ENCODE data around the gene MATN1.

DNA sequence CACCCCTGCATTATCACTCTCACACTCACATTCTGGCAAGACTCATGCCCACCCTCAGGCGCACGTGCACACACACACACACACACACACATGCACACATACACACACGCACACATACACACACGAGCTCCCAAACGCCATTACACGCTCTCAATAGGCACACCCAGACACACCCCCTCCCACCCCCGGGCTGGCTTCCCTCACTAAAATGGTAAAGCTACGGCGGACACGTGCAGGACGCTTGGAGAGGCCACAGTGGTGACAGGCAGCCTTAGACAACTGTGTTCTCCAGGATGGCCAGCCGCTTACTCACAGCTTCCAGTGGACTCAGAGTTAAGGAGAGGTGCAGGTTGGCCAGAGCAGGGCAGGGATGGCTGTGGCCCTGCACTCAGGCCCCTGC lies 10.1 kb downstream of the MATN1 start:
- no peak for TF ChIP-seq EZH2 (IDR thresholded peaks at IDR 0.05)
- TF ChIP-seq CTCF (IDR thresholded peaks at IDR 0.05 in 2 of 3, conservative IDR thresholded peaks at IDR 0.05 in 1 of 3; ENCODE audit: borderline replicate concordance in 1 of 3, insufficient read depth in 1 of 3, low read depth in 2 of 3, low read length in 2 of 3), result no peak
- no peak for TF ChIP-seq EGR1 (IDR thresholded peaks at IDR 0.05; ENCODE audit: low read depth)
- TF ChIP-seq POLR2A (IDR thresholded peaks at IDR 0.05; ENCODE audit: borderline replicate concordance, extremely low read depth, insufficient read depth, insufficient read length), result no peak
- TF ChIP-seq ZNF274 (IDR thresholded peaks at IDR 0.05; ENCODE audit: low read depth, low read length), result no peak
- TF ChIP-seq, protein P1, sequence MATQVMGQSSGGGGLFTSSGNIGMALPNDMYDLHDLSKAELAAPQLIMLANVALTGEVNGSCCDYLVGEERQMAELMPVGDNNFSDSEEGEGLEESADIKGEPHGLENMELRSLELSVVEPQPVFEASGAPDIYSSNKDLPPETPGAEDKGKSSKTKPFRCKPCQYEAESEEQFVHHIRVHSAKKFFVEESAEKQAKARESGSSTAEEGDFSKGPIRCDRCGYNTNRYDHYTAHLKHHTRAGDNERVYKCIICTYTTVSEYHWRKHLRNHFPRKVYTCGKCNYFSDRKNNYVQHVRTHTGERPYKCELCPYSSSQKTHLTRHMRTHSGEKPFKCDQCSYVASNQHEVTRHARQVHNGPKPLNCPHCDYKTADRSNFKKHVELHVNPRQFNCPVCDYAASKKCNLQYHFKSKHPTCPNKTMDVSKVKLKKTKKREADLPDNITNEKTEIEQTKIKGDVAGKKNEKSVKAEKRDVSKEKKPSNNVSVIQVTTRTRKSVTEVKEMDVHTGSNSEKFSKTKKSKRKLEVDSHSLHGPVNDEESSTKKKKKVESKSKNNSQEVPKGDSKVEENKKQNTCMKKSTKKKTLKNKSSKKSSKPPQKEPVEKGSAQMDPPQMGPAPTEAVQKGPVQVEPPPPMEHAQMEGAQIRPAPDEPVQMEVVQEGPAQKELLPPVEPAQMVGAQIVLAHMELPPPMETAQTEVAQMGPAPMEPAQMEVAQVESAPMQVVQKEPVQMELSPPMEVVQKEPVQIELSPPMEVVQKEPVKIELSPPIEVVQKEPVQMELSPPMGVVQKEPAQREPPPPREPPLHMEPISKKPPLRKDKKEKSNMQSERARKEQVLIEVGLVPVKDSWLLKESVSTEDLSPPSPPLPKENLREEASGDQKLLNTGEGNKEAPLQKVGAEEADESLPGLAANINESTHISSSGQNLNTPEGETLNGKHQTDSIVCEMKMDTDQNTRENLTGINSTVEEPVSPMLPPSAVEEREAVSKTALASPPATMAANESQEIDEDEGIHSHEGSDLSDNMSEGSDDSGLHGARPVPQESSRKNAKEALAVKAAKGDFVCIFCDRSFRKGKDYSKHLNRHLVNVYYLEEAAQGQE (IDR thresholded peaks at IDR 0.05; ENCODE audit: low read depth), result no peak
- no peak for TF ChIP-seq YY1 (IDR thresholded peaks at IDR 0.05; ENCODE audit: extremely low read depth, insufficient replicate concordance, low read depth, low read length)
- no peak for TF ChIP-seq RAD21 (IDR thresholded peaks at IDR 0.05; ENCODE audit: low read depth)
- TF ChIP-seq ELF1 (IDR thresholded peaks at IDR 0.05; ENCODE audit: borderline replicate concordance, low read depth), result no peak
- TF ChIP-seq ATF3 (IDR thresholded peaks at IDR 0.05), result no peak
- TF ChIP-seq POLR2AphosphoS5 (IDR thresholded peaks at IDR 0.05; ENCODE audit: low read depth, low read length), result no peak
